ENCODE results near the gene ZMPSTE24.
"Not testable (repeated sequence)": the region's sequence is repeated elsewhere in the genome, so short reads cannot be mapped to it uniquely, and the experiment has no call there.

Gene ZMPSTE24

DNA sequence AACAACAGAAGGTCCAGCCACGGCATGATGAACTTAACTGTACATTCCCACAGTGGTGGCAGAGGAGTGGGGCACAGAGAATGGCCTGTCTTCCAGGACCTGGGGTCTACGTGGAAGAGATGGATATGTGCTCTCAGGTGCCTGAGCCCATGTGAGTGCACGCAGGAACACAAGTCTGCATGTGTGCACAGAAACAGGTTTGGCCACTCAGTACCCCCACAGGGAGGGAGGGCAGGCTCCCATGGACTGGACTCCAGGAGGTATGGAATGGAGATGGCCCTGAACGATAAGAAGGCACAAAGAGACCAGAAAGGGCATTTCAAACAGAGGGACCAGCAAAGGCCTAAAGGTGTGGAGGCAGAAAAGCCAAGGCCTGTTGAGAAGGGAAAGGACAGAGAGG lies 48.3 kb downstream of the ZMPSTE24 start:
- no peak for FAIRE-seq

- no peak for FAIRE-seq
Measured at GRCh38 chr1:40307186-40307585, 49.1 kb downstream of the ZMPSTE24 start.

- no peak for FAIRE-seq
Measured at GRCh38 chr1:40308036-40308727, 50.1 kb downstream of the ZMPSTE24 start.

DNA sequence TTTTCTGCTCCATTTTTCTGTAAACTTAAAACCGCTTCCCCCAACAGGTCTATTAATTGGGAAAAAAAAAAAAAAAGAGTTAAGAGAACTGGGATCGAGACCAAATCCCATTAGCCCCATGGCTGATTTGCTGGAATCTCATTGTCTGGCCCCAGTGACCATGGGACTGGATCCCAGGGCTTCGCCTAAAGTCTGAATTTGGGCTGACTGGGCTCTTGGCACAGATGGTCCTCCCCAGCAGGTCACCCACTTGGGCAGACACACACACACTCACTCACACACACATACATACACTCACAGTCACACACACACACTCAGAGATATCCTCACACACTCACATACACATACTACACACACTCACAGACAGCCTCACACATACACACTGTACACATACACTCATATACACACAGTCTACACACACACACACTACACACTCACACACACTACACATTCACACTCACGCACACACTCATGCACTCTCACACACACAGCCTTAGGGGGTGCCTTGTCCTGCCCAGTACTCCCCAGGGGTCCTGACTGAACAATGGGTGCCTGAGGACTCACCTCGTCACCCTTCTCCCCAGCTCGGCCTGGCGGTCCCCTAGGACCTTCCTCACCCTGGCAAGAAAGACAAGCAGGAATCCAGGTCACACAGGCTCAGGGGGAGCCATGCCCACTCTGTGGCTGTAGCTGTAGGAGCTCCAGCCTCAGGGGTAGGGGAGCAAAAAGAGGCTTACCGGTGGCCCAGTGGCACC lies 51.5 kb downstream of the ZMPSTE24 start:
- no peak for FAIRE-seq

GRCh38 chr1:40310129-40310461 lies 52.1 kb downstream of the ZMPSTE24 start:
- FAIRE-seq = no peak

DNA sequence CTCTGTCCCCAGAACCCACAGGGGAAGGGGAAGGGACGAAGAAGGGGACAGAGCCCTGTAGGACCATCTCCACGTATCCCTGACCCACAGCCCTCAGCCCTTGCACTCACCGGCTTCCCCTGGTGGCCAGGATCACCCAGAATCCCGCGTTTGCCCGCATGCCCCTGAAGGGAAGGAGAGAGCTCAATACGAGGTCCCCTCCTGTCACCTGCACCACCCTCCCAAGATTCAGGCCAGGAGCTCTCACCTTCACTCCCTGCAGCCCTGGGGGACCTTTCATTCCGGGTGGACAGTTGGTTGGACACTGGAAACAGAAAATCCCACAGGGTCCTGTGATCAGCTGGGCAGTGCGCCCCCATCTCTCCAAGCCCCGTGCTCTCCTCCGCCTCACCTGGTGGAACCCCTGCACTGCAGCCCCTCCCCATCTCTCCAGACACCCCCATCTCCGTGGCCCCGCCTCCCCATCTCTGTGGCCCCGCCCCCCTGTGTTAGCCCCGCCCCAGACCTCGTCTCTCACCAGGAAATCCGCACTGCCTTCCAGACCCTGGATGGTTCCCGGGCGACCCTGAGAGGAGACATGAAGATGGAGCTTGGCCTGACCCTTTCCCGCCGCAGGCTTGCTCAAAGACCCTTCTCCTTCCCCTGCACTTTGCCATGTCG lies 53.1 kb downstream of the ZMPSTE24 start:
- no peak for FAIRE-seq

GRCh38 chr1:40311692-40312091 lies 53.7 kb downstream of the ZMPSTE24 start:
- no peak for FAIRE-seq

DNA sequence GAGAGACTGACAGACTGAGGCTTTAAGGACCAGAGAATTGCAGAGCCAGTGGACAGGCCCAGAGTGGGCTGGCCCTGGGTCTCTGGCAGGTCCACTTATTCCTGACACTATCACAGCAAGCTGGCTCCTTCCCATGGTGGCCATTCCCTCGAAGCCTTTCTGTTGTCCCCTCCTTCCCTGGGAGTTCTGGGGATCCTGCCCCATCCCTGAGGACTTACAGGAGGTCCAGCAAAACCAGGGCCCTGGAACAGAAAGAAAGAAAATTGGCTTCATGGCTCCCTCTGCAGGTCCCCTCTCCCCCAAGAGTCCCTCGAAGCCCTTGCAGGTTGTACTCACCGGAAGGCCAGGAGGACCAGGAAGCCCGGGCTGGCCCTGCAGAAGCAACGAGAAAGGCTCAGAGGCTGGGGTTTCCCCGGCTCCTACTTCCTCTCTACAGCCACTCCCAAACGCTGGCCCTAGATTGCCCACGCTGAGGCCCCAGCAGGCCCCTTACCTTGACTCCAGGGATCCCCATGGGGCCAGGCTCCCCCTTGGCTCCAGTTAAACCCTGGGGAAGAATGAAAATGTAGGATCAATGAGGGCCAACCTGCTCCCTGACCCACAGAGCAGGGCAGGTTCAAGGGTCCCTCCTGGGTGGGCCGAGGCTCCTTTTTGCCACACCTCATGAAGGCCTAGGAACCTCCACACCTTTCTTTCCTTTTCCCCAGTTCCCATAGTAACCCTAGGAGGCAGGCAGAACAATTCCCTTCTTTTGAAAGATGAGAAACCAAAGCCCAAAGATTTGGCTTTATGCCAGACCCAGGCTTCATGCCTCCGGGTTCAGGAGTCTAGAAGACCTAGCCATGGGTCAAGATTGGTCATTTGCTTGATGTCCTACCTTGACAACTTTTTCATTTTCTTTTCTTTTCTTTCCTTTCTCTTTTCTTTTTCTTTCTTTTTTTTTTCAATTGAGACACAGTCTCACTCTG lies 54.5 kb downstream of the ZMPSTE24 start:
- FAIRE-seq = no peak

DNA sequence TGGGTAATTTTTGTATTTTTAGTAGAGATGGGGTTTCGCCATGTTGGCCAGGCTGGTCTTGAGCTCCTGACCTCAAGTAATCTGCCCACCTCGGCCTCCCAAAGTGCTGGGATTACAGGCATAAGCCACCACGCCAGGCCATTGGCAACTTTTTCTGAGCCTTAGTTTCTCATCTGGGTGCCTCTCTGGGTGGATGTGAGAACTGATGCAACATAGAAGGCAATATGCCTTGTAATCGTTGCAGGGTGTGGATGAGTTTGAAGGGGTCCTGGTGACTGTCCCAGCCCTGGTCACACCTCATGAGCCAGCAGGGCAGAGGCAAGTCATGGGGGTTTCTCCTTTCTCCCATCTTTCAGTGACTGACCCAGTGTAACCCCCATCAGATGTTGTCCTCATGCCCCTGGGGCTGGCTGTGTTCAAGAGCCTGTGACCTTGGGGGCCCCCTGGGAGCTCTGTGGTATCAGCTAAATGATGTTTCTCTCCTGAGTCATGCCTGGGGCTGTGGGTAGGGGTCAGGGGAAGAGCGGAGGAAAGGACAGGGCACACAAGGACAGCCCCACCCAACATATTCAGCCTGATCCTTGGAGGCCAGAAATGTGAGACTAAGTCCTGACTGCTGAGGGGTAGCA lies 55.4 kb downstream of the ZMPSTE24 start:
- FAIRE-seq = no peak

- FAIRE-seq = no peak
Measured at GRCh38 chr1:40313958-40314720, 56.1 kb downstream of the ZMPSTE24 start.

DNA sequence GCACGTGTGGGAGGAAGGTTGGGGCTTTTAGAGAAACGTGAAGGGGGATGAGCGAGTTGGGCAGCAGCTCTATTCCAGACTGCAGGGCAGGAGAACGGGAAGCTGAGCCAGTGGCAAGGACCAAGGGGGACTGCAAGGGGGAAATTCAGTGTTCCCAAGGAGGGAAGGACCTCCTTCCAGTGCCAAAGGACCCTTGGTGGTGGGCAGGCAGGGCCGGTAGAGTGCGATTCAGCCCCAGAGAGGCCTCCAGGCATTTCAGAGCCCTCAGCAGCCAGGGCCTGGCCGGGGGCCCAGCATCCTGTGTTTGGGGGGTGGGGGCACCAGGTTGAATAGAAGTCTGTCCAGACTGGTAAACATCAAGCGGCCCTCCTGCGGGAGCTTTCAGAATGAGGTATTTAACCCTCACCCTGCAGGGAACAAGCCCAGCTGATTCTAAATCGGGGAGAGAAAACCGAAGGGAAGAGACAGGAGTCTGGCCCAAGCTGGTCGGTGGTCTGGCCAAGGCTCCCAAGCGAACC lies 56.7 kb downstream of the ZMPSTE24 start:
- FAIRE-seq = no peak

DNA sequence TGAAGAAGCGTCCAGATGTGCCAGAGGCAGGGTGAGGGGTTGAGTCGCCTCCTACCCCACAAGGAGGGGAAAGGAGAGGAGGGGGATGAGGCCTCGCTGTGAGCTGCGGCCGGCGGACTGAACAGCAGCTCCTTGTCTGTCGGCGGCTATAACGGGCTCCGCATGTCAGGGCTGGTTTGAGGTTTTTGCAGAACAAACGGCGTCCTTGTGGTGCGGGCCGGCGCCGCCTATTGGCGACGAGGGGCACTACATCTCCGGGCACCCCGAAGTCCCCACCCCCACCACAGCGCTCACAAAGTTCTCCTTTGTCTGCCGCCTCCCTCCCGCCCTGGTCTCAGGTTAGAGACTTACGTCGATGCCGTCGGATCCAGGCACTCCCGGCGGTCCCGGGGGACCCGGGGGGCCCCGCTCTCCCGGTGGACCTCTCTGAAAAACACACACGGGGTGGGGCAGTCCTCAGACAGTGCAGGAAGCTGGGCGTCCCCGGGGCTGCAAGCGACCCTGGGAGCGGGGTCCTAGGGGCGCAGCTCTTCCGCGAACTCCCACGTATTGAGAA lies 57.3 kb downstream of the ZMPSTE24 start:
- FAIRE-seq = no peak

DNA sequence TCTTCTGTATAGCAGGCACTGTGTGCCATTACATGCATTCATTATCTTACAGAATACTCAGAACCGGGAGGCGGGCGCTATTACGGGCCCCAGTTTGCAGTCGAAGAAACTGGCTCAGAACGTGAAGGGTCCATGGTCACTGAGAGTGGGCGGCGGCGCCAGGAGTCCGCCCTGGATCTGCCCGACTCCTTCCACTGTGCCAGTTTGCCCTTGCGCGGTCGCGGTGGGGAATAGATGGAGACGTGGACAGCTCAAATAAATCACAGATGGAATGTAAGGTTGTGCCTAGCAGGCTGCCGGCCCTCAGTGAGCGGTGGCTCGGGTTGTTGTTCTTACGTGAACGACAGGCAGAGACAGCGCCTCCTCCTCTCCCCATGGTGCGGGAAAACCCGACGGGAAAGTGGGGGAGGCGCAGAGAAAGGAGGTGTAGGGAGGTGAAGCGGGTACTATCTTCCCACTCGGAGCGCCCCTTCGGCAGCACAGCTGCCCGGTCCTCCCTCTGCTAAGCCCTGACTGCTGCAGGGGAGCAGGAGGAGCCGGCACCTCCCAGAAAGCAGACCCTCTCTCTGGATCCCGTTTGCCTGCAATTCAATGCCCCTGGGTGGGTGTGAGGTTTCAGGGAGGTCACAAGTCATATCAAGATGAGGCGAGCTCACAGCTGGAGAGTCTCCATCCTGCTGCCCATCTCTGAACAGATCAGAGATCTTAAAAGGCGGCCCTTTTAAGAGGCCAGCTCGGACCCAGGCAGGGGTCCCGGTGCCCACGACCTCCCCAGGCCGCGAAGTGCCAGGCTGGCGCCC lies 58.0 kb downstream of the ZMPSTE24 start:
- FAIRE-seq = no peak

DNA sequence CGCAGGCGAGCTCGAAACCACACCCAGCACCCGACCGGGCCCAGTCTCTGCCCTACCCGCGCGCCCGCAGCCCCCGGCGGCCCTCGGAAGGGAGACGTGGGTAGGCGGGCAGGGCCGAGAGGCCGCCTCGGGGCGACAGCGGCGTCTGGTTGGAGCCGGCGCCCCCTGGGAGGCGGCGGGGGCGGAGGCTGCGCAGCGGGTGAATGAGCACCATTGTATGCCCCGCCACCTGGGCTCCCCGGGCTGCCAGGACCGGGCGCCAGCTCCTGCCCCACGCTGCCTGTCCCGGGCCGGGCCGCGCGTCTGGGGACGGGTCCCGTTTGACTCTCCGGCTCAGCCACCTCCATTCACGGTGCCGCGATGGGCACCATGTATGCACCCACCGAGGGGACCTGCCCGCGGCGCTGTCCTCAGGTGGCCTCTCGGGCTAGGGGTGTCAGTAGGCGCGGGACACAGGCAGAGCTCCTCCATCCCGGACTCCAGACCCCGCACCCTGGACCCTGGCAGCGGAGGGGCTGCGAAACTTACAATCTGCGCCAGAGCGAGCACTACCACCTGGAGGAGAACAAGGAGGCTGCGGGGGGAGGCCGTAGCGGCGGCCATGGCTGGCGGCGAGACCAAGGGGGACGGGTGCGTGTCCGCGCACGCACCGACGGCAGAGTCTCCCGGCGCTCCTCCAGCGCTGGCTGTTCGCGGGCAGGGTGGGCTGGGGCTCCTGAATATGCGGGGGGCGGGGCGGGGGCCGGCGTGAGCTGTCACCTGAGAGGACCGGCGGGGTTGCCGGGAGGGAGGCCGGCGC lies 58.8 kb downstream of the ZMPSTE24 start, which contains the start of gene COL9A2:
COL9A2 (minus strand) TSS at position 692 of the 799 bp plus-strand sequence; CDS start at position 603, 89 bp downstream.
- no peak for FAIRE-seq

DNA sequence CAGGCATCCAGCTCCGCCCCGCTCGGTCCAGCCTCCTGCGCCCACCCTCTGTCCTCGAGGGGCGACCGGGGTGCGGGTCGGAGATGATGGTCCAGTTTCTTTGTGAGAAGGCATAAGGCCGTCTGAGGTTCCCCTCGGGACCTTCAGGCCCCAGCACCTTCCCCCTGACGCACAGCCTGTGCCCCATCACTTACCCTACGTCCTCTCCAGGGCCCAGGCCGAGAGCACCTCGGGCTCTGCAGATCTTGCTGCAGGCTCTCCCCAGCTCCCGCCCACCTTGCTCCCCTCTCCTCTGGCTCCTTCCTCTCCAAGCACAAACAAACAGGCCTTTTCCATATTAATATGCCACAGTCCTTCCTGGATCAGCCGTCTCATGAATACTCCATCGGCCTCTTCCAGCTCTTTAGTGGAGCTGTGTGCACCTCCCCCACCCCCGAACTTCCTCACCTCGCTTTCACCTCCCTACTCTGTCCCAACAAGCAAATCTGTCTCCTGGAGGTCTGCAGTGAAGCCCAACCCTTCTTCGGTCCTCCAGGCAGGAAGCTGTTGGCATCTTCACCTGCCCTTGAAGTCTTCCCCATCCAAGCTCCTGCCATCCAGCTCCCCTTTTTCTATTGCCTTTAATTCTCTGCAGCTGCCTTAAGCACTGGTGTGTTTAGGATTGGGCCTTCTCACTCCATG lies 59.5 kb downstream of the ZMPSTE24 start:
- FAIRE-seq = no peak

DNA sequence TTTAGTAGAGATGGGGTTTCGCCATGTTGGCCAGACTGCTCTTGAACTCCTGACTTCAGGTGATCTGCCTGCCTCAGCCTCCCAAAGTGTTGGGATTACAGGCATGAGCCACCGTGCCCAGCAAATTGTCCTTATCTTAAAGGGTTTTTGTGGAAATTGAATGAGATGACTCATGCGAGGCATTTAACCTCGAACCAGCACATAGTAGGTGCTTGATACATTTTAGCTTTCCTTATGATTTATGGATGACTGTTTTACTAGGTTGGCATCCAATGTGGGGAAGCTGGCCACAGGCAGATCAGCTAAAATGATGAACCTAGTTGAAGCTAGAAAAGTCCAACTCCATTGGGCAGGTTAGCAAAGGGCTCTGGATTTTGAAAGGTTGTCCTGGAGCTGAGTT lies 60.4 kb downstream of the ZMPSTE24 start:
- no peak for FAIRE-seq

DNA sequence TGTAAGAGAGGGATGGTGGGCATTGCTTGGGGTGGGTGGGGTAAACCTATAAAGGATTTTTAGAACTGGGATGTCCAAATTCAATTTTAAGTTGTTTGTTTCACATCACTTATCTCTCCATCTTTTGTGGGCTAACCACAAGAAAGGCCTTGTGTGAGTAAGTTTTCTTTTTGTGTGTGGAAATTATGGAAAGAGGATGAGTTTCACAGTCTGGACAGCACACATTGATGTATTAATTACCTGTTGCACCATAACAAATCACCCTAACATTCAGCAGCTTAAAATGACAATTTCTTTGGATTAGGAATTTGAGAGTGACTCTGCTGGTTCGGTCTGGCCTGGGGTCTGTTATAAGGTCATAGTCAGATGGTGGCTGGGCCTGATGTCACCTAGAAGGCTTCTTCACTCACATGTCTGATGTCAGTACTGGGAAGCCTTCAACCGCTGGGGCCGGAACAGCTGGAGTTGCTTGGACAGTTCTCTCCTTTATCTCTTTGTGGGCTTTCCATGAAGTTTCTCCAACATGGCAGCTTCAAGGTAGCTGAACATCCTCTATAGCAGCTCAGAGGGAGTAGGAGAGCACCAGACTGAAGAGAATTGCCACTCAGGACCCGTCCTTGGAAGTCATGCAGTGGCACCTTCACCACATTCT lies 61.1 kb downstream of the ZMPSTE24 start:
- FAIRE-seq = no peak

DNA sequence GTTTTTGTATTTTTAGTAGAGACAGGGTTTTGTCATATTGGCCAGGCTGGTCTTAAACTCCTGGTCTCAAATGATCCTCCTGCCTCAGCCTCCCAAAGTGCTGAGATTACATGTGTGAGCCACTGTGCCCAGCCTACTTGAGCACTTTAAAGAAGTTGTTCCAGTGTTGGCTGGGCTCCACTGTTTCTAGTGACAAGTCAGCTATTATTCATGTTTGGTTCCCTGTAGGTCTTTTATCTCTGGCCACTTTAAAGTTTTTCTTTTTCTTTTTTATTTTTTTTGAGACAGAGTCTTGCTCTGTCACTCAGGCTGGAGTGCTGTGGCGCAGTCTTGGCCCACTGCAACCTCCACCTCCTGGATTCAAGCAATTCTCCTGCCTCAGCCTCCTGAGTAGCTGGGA lies 73.4 kb downstream of the ZMPSTE24 start:
- not testable (repeated sequence) for FAIRE-seq

Data from islet of Langerhans (tissue), 1 donor.